NT2/D1 (cell line): ENCODE measurements around the gene KRT10.

Experiments
- YY1 ChIP-seq: IDR thresholded peaks from 2 replicates; pipeline ENCODE4 v1.6.1; 2011; ENCODE audit not compliant: insufficient read length, insufficient read depth
- ZNF274 ChIP-seq: IDR thresholded peaks from 2 replicates; pipeline ENCODE4 v1.6.1; 2011; ENCODE audit warnings: mild to moderate bottlenecking, low read depth, low read length

DNA sequence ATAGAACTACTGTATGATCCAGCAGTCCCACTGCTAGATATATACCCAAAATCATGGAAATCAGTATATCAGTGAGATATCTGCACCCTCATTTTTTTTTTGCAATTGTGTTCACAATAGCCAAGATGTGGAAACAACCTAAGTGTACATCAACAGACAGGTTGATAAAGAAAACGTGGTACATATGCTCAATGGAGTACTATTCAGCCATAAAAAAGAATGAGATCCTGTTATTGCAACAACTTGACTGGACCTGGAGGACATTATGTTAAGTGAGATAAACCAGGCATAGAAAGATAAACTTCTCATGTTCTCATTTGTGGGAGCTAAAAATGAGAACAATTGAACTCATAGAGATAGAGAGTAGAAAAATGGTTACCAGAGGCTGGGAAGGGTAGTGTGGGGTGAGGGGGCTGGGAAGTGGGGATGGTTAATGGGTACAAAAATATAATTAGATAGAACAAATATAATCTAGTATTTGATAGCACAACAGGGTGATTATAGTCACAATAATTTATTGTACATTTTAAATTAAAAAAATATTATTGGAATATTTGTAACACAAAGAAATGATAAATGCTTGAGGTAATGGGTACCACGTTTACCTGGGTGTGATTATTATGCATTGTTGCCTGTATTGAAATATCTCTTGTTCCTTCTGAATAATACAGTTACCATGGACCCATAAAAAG lies 7.8 kb upstream of the KRT10 start:
- TF ChIP-seq YY1, result no peak
- TF ChIP-seq ZNF274, result no peak
